HepG2 (cell line): Measurements from ENCODE around the gene ZC3H4. TPM values are rescaled to one million over a fixed set of nuclear protein-coding genes. Genes with fewer than 3 reads are reported as not detected.

Experiments used
- ATAC-seq: fragments of 200-7000 bp; cut with Tn5 transposase; 3 replicates; pipeline ENCODE4 v1.9.1; 2020; ENCODE audit warnings: mild to moderate bottlenecking, moderate library complexity
- BruUV-seq: library from RNA; stranded (reverse); fragments of 400-500 nt; replicated peaks from 2 replicates; lab custom pipeline; 2021; lab: Mats Ljungman, UMichigan
- CTCF ChIA-PET: fragments of 300-600 bp; formaldehyde crosslinking; extraction: SDS; loops from one replicate; lab custom pipeline; 2021; ENCODE audit warnings: low total read pairs, inconsistent platforms, low intra/inter-chr PET ratio; lab: Yijun Ruan, JAX
- POLR2A ChIA-PET: fragments of 350-600 bp; sonication (Branson Sonifier 250); formaldehyde crosslinking; loops from one replicate; lab custom pipeline; 2020; ENCODE audit warnings: antibody characterized with exemption, inconsistent platforms; lab: Yijun Ruan, JAX
- DNase-seq: peaks from one replicate; pipeline ENCODE4 v3.0.0-alpha.2; 2015; ENCODE audit warnings: low spot score
- FAIRE-seq: peaks from 3 replicates; lab custom pipeline; 2011; peaks lifted over from hg19 to GRCh38; lab: Jason Lieb, UNC
- H2AFZ ChIP-seq: one replicate; pipeline ENCODE4 v1.6.1; 2011; ENCODE audit warnings: low read length, inconsistent platforms
- H3K27ac ChIP-seq: fragments of 300-600 bp; 3 replicates; pipeline ENCODE4 v1.8.0; 2011; ENCODE audit warnings: mixed run types, mild to moderate bottlenecking, mixed read lengths, low read length, inconsistent platforms; ENCODE audit not compliant: insufficient read depth; ENCODE audit errors: extremely low read length
- H3K27me3 ChIP-seq, 2 experiments: fragments of 200-600 bp in 1 of 2; 2 replicates in 1 of 2; 3 replicates in 1 of 2; pipeline versions ENCODE4 v1.6.0 to v1.8.0; 2011; ENCODE audit warnings: low read length in 2 of 2, mild to moderate bottlenecking in 2 of 2, moderate library complexity in 2 of 2, inconsistent platforms in 1 of 2; ENCODE audit not compliant: insufficient read depth in 2 of 2, control insufficient read depth in 1 of 2
- H3K36me3 ChIP-seq, 2 experiments: fragments of 200-600 bp in 1 of 2; replicated peaks in 1 of 2; 2 replicates in 1 of 2; 3 replicates in 1 of 2; pipeline versions ENCODE4 v1.5.1 to v1.8.0; 2011; ENCODE audit warnings: low read length in 2 of 2, inconsistent platforms in 1 of 2; ENCODE audit not compliant: insufficient read depth in 2 of 2, control insufficient read depth in 1 of 2
- H3K4me1 ChIP-seq: 2 replicates; pipeline ENCODE4 v1.5.1; 2012; ENCODE audit warnings: low read length, inconsistent platforms; ENCODE audit not compliant: insufficient read depth
- H3K4me2 ChIP-seq: 2 replicates; pipeline ENCODE4 v1.6.0; 2011; ENCODE audit warnings: low read depth, low read length, inconsistent platforms
- H3K4me3 ChIP-seq, 3 experiments: fragments of 200-600 bp in 1 of 3; sonication (generic), shearing (Covaris generic) in 1 of 3; replicated peaks in 1 of 3; 2 replicates each; pipeline ENCODE4 v1.5.1; 2011 to 2016; ENCODE audit warnings: low read length in 3 of 3, inconsistent platforms in 2 of 3, low read depth in 2 of 3, mild to moderate bottlenecking in 2 of 3, control low read depth in 1 of 3, mixed read lengths in 1 of 3; ENCODE audit not compliant: insufficient read depth in 1 of 3
- H3K79me2 ChIP-seq: one replicate; pipeline ENCODE4 v1.6.1; 2011; ENCODE audit warnings: low read length, inconsistent platforms; ENCODE audit not compliant: insufficient read depth
- H3K9ac ChIP-seq: 2 replicates; pipeline ENCODE4 v1.6.0; 2011; ENCODE audit warnings: mild to moderate bottlenecking, low read depth, low read length, inconsistent platforms; ENCODE audit not compliant: insufficient read depth
- H3K9me3 ChIP-seq: 2 replicates; pipeline ENCODE4 v1.5.1; 2012; ENCODE audit warnings: mild to moderate bottlenecking, low read length
- H4K20me1 ChIP-seq: 2 replicates; pipeline ENCODE4 v1.6.0; 2011; ENCODE audit warnings: inconsistent platforms, mild to moderate bottlenecking, low read length, moderate library complexity; ENCODE audit not compliant: insufficient read depth
- ARNTL ChIP-seq: sonication (generic); formaldehyde crosslinking; IDR thresholded peaks from 2 replicates; pipeline ENCODE4 v1.4.0; 2020; ENCODE audit warnings: mild to moderate bottlenecking, missing genetic modification reagents
- CBFB ChIP-seq: sonication (generic); formaldehyde crosslinking; IDR thresholded peaks from 2 replicates; pipeline ENCODE4 v1.4.0; 2020; ENCODE audit warnings: missing genetic modification reagents
- HCFC1 ChIP-seq: fragments of 150-350 bp; IDR thresholded peaks from 2 replicates; pipeline ENCODE4 v1.6.1; 2014; ENCODE audit warnings: low read depth, low read length
- KDM3A ChIP-seq: IDR thresholded peaks from 2 replicates; pipeline ENCODE4 v1.6.1; 2018; ENCODE audit warnings: low read depth, missing compliant biosample characterization
- MAFG ChIP-seq: sonication (generic); formaldehyde crosslinking; IDR thresholded peaks from 2 replicates; pipeline ENCODE4 v1.5.1; 2020; ENCODE audit warnings: mild to moderate bottlenecking, missing genetic modification reagents
- MEF2D ChIP-seq: sonication (generic); formaldehyde crosslinking; IDR thresholded peaks from 2 replicates; pipeline ENCODE4 v1.5.1; 2020; ENCODE audit warnings: mild to moderate bottlenecking, missing genetic modification reagents
- MXI1 ChIP-seq: IDR thresholded peaks from 3 replicates; pipeline ENCODE4 v1.6.1; 2012; ENCODE audit warnings: low read depth, low read length, inconsistent platforms, borderline replicate concordance
- POLR2A ChIP-seq, 2 experiments: IDR thresholded peaks; 2 replicates each; pipeline ENCODE4 v1.6.1; 2011; ENCODE audit warnings: low read depth in 2 of 2, low read length in 2 of 2, mild to moderate bottlenecking in 1 of 2, moderate library complexity in 1 of 2; ENCODE audit not compliant: insufficient read depth in 1 of 2
- RFXANK ChIP-seq: IDR thresholded peaks from 2 replicates; pipeline ENCODE4 v1.6.1; 2016
- SP140L ChIP-seq: sonication (generic); formaldehyde crosslinking; IDR thresholded peaks from 2 replicates; pipeline ENCODE4 v1.4.0; 2020; ENCODE audit warnings: missing genetic modification reagents, borderline replicate concordance
- SRY ChIP-seq: sonication (generic); formaldehyde crosslinking; IDR thresholded peaks from 2 replicates; pipeline ENCODE4 v1.8.0; 2022; ENCODE audit warnings: mild to moderate bottlenecking, missing genetic modification reagents
- TARDBP ChIP-seq: sonication (generic); formaldehyde crosslinking; IDR thresholded peaks from 2 replicates; pipeline ENCODE4 v1.8.0; 2022; ENCODE audit warnings: mild to moderate bottlenecking, missing genetic modification reagents
- ZFX ChIP-seq: sonication (generic); formaldehyde crosslinking; IDR thresholded peaks from 2 replicates; pipeline ENCODE4 v1.4.0; 2020; ENCODE audit warnings: mild to moderate bottlenecking, low read depth, missing genetic modification reagents, moderate library complexity
- ZNF446 ChIP-seq: sonication (generic); formaldehyde crosslinking; IDR thresholded peaks from 2 replicates; pipeline ENCODE4 v1.5.0; 2020; ENCODE audit warnings: mild to moderate bottlenecking, missing genetic modification reagents
- ZNF503 ChIP-seq: sonication (generic); formaldehyde crosslinking; IDR thresholded peaks from 2 replicates; pipeline ENCODE4 v1.4.0; 2020; ENCODE audit warnings: missing genetic modification reagents
- ZNF549 ChIP-seq: sonication (generic); formaldehyde crosslinking; IDR thresholded peaks from 2 replicates; pipeline ENCODE4 v1.5.0; 2020; ENCODE audit warnings: missing genetic modification reagents
- ZNF660 ChIP-seq: sonication (generic); formaldehyde crosslinking; IDR thresholded peaks from 2 replicates; pipeline ENCODE4 v1.5.1; 2020; ENCODE audit warnings: mild to moderate bottlenecking, low read depth, missing genetic modification reagents, borderline replicate concordance
- ZNF792 ChIP-seq: IDR thresholded peaks from 2 replicates; pipeline ENCODE4 v1.6.1; 2016
- WGBS: methylation state at CpG from one replicate; pipeline ENCODE4 v1.1.6; 2017; ENCODE audit warnings: low lambda C conversion rate; 5-methylcytosine and 5-hydroxymethylcytosine counted together
- in situ Hi-C: cut with HindIII; loops from 2 replicates; pipeline ENCODE4 v1.10.0; 2017; ENCODE audit warnings: low pct_unique_long_range_greater_than_20kb; ENCODE audit not compliant: extremely low pct_ligation_motif_present
- intact Hi-C: fragments of 100-400 bp; cut with micrococcal nuclease; formaldehyde crosslinking; loops from one replicate; pipeline ENCODE4 v1.10.0; 2022; ENCODE audit not compliant: unreplicated experiment
- polyA plus RNA-seq, 8 experiments: library from polyadenylated mRNA; depleted of rRNA in 3 of 8; stranded (reverse) in 7 of 8; unstranded in 1 of 8; fragments of >200 nt; fragmentation: Illumina TruSeq in 4 of 8; extraction: Trizol in 4 of 8; gene quantifications; 2 replicates each; pipeline versions ENCODE4 v1.2.1 to v1.2.3, GENCODE V29; 2011 to 2016; ENCODE audit warnings: low read depth in 4 of 8, missing spikeins in 1 of 8, mixed read lengths in 1 of 8; ENCODE audit not compliant: insufficient read depth in 1 of 8
- total RNA-seq, 5 experiments: library from RNA; depleted of rRNA; stranded (reverse); fragments of >200 nt; fragmentation: Illumina TruSeq; extraction: Trizol; gene quantifications; 2 replicates each; pipeline ENCODE4 v1.2.3, GENCODE V29; 2016; ENCODE audit warnings: low read depth in 1 of 5
- TF ChIP-seq, protein P1 (sequence below): sonication (generic); formaldehyde crosslinking; IDR thresholded peaks from 2 replicates; pipeline ENCODE4 v1.4.0; 2020; ENCODE audit warnings: missing genetic modification reagents

The ZC3H4 gene
- total and polyA plus RNA-seq, 2 of the 13 experiments (the other 11 are each of a cell fraction or from before 2014, with no cell fraction given): 1.8 to 10.7 TPM

- TF ChIP-seq, protein P1, sequence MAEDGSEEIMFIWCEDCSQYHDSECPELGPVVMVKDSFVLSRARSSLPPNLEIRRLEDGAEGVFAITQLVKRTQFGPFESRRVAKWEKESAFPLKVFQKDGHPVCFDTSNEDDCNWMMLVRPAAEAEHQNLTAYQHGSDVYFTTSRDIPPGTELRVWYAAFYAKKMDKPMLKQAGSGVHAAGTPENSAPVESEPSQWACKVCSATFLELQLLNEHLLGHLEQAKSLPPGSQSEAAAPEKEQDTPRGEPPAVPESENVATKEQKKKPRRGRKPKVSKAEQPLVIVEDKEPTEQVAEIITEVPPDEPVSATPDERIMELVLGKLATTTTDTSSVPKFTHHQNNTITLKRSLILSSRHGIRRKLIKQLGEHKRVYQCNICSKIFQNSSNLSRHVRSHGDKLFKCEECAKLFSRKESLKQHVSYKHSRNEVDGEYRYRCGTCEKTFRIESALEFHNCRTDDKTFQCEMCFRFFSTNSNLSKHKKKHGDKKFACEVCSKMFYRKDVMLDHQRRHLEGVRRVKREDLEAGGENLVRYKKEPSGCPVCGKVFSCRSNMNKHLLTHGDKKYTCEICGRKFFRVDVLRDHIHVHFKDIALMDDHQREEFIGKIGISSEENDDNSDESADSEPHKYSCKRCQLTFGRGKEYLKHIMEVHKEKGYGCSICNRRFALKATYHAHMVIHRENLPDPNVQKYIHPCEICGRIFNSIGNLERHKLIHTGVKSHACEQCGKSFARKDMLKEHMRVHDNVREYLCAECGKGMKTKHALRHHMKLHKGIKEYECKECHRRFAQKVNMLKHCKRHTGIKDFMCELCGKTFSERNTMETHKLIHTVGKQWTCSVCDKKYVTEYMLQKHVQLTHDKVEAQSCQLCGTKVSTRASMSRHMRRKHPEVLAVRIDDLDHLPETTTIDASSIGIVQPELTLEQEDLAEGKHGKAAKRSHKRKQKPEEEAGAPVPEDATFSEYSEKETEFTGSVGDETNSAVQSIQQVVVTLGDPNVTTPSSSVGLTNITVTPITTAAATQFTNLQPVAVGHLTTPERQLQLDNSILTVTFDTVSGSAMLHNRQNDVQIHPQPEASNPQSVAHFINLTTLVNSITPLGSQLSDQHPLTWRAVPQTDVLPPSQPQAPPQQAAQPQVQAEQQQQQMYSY (CRISPR knock-in tag): no peak
- TF ChIP-seq MEF2D: no peak
- no peak for TF ChIP-seq RFXANK
- TF ChIP-seq ZNF549: no peak
- TF ChIP-seq ZNF446 (CRISPR knock-in tag): no peak
- no peak for TF ChIP-seq TARDBP
Measured at GRCh38 chr19:47132194-47132852, 18.7 kb upstream of the ZC3H4 start (continued).

DNA sequence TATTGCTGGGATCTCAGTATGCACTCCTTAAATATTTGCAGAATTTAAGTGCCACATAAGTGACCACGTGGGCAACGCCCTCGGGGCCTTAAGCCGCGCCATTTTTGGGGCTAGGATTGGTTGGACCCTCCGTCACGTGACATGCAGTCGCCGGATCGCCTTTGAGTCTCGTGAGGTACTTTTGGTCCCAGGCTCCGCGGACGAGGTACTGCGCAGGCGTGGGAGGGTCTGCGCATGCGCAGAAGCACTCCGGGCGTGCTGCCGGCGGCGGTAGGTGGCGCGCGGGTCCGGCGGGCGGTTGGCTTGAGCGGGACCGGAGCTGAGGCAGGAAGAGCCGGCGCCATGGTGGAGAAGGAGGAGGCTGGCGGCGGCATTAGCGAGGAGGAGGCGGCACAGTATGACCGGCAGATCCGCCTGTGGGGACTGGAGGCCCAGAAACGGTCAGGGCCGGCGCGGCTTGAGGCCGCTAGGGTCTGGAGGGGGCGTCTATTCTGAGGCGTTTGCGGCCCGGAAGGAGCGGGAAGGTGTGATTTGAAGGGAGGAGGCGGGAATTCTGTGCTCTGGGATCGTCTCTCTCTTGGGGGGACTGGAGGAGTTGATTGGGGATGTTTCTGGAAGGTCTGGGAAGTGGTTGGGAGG, 17.1 kb upstream of the ZC3H4 start, which contains the start of gene SAE1:
Gene SAE1 (plus strand): TSS at position 247 of the 639 bp plus-strand sequence. CDS start 96 bp downstream, at position 343.
- Histone ChIP-seq H2AFZ (peak within 1 kb of the TSS; percentile 6), H3K4me1 (peaks cover 44% of the 10 kb centered on the region), H3K27ac (peak within 1 kb of the TSS; percentile 81), H3K27me3 (no peaks in the 10 kb centered on the region; a peak in 1 of 5 replicates), H3K4me3 (peak within 1 kb of the TSS; percentile 78 to 87 (median 87)), H3K4me2 (peak within 1 kb of the TSS; percentile 73), H3K36me3 (peaks cover 0 to 5% of the 10 kb centered on the region in 2 experiments; a peak in 1 of 5 replicates), H3K79me2 (peaks cover 48% of the 10 kb centered on the region), H3K9ac (peak within 1 kb of the TSS; percentile 89), H4K20me1 (peaks cover 20% of the 10 kb centered on the region), H3K9me3 (no peaks in the 10 kb centered on the region)
- intact Hi-C loops: no loop called here
- in situ Hi-C loops: no loop called here
- peak; percentile 81 for FAIRE-seq
- CTCF ChIA-PET: no interaction called here
- peak; percentile 90 for ATAC-seq
- 2% methylated on average over 20 of the region's 51 CpGs for WGBS
- POLR2A ChIA-PET: interaction anchor here (0.8 to 3.9 kb wide), 10 partner anchors 18 to 126 kb away, joined by 3 to 46 read pairs (median 8); partner anchors contain the start of genes CCDC9 and ZC3H4
- peak; percentile 97 for DNase-seq
- BruUV-seq: no TSS peak
- TF ChIP-seq POLR2A (IDR thresholded peaks at IDR 0.05; ENCODE audit: insufficient read depth in 1 of 2, low read depth in 2 of 2, low read length in 2 of 2) (peak; percentile 45 to 81; a peak in 3 of 4 replicates), SRY (CRISPR knock-in tag) (peak; percentile 65; the same call in 1 of the 2 replicates), KDM3A (CRISPR knock-in tag) (peak; percentile 82; the same call in 1 of the 2 replicates), ZFX (peak; percentile 75), ZNF792 (CRISPR knock-in tag) (peak; percentile 85; the same call in 1 of the 2 replicates), HCFC1 (peak; percentile 13; the same call in 1 of the 2 replicates), MXI1 (peak; percentile 75; the same call in 1 of the 3 replicates), ZNF503 (CRISPR knock-in tag) (0 out of 2 replicates have a peak, but pooled peaks have one; percentile 13), MAFG (no peak), ZNF660 (no peak), CBFB (CRISPR knock-in tag) (peak; percentile 18; the same call in 1 of the 2 replicates), ARNTL (CRISPR knock-in tag) (peak; percentile 78), SP140L (CRISPR knock-in tag) (no peak)
